SK-N-MC (cell line): ENCODE data around the gene NAV1.

Experiments used
- EZH2 ChIP-seq: fragments of 200-600 bp; sonication (generic); IDR thresholded peaks from one replicate; pipeline ENCODE4 v1.6.1; 2017; ENCODE audit warnings: antibody characterized with exemption
- FOXP2 ChIP-seq: optimal IDR thresholded peaks from 2 replicates; pipeline ENCODE3; 2011; ENCODE audit warnings: mild to moderate bottlenecking, moderate library complexity; ENCODE audit not compliant: insufficient read depth; ENCODE audit errors: extremely low read length, control extremely low read depth
- POLR2AphosphoS5 ChIP-seq: IDR thresholded peaks from 2 replicates; pipeline ENCODE4 v1.6.1; 2012; ENCODE audit warnings: mild to moderate bottlenecking, low read depth, low read length, borderline replicate concordance

- TF ChIP-seq POLR2AphosphoS5 (no peak), EZH2 (no peak), FOXP2 (no peak)
Observed at GRCh38 chr1:201497935-201498509, 40.9 kb upstream of the NAV1 start.
